ENCODE measurements around the gene TGOLN2.
A peak's percentile ranks its signal among the peaks of the same experiment; 100 is the strongest.
"Not testable (repeated sequence)": the region's sequence is repeated elsewhere in the genome, so short reads cannot be mapped to it uniquely, and the experiment has no call there.

Gene TGOLN2

GRCh38 chr2:85327822-85328617 lies at the start of gene TGOLN2:
Gene TGOLN2 (minus strand): TSS chr2:85327989. CDS start chr2:85327962, 27 bp downstream.
- Mint-ChIP-seq H3K27me3 (no peaks in the 10 kb centered on the region), H3K4me1 (peaks cover 59% of the 10 kb centered on the region), H3K27ac (ENCODE audit: low read depth) (peak within 1 kb of the TSS; percentile 98), H3K9me3 (no peaks in the 10 kb centered on the region), H3K36me3 (ENCODE audit: insufficient read depth) (peaks cover 56% of the 10 kb centered on the region), H3K4me3 (peak within 1 kb of the TSS; percentile 91)
- DNase-seq (ENCODE audit: low spot score in 2 of 2) (peak; percentile 85 to 89), ATAC-seq (replicated peaks; ENCODE audit: extremely low read depth, poor library complexity, severe bottlenecking) (peak; percentile 90)

- Mint-ChIP-seq H3K27me3 (no peaks in the 10 kb centered on the region), H3K27ac (ENCODE audit: low read depth) (peak overlapping the region; percentile 2), H3K4me3 (no peak overlapping the region), H3K36me3 (ENCODE audit: insufficient read depth) (peaks cover 16% of the 10 kb centered on the region), H3K9me3 (no peaks in the 10 kb centered on the region), H3K4me1 (no peaks in the 10 kb centered on the region)
- no peak for ATAC-seq (replicated peaks; ENCODE audit: extremely low read depth, poor library complexity, severe bottlenecking)
- DNase-seq (ENCODE audit: low spot score in 2 of 2): no peak
These were observed 49.3 kb upstream of the TGOLN2 start for GRCh38 chr2:85377083-85377482.

- Mint-ChIP-seq H3K4me3 (no peak overlapping the region), H3K4me1 (no peaks in the 10 kb centered on the region), H3K9me3 (no peaks in the 10 kb centered on the region), H3K36me3 (ENCODE audit: insufficient read depth) (peaks cover 16% of the 10 kb centered on the region), H3K27ac (ENCODE audit: low read depth) (no peak overlapping the region), H3K27me3 (no peaks in the 10 kb centered on the region)
- no peak for DNase-seq (ENCODE audit: low spot score in 2 of 2)
- no peak for ATAC-seq (replicated peaks; ENCODE audit: extremely low read depth, poor library complexity, severe bottlenecking)
These were observed 48.7 kb upstream of the TGOLN2 start for GRCh38 chr2:85376291-85377065.

- H3K4me3 Mint-ChIP-seq: no peak overlapping the region
- DNase-seq (ENCODE audit: low spot score in 2 of 2) (no peak), ATAC-seq (replicated peaks; ENCODE audit: extremely low read depth, poor library complexity, severe bottlenecking) (no peak)
- H3K9me3 Mint-ChIP-seq: no peaks in the 10 kb centered on the region
- H3K4me1 Mint-ChIP-seq: no peaks in the 10 kb centered on the region
- peaks cover 8% of the 10 kb centered on the region for H3K36me3 Mint-ChIP-seq (ENCODE audit: insufficient read depth)
- no peak overlapping the region for H3K27ac Mint-ChIP-seq (ENCODE audit: low read depth)
- no peaks in the 10 kb centered on the region for H3K27me3 Mint-ChIP-seq
These were observed 43.3 kb upstream of the TGOLN2 start for GRCh38 chr2:85371045-85371444.

GRCh38 chr2:85369500-85369899 lies 41.7 kb upstream of the TGOLN2 start:
- DNase-seq (ENCODE audit: low spot score in 2 of 2) (no peak), ATAC-seq (replicated peaks; ENCODE audit: extremely low read depth, poor library complexity, severe bottlenecking) (no peak)
- no peak overlapping the region for H3K4me3 Mint-ChIP-seq
- H3K4me1 Mint-ChIP-seq: no peaks in the 10 kb centered on the region
- H3K9me3 Mint-ChIP-seq: no peaks in the 10 kb centered on the region
- no peaks in the 10 kb centered on the region for H3K27me3 Mint-ChIP-seq
- H3K36me3 Mint-ChIP-seq (ENCODE audit: insufficient read depth): peaks cover 11% of the 10 kb centered on the region
- no peak overlapping the region for H3K27ac Mint-ChIP-seq (ENCODE audit: low read depth)

- H3K9me3 Mint-ChIP-seq: no peaks in the 10 kb centered on the region
- H3K36me3 Mint-ChIP-seq (ENCODE audit: insufficient read depth): peaks cover 11% of the 10 kb centered on the region
- no peak overlapping the region for H3K27ac Mint-ChIP-seq (ENCODE audit: low read depth)
- DNase-seq (ENCODE audit: low spot score in 2 of 2) (no peak), ATAC-seq (replicated peaks; ENCODE audit: extremely low read depth, poor library complexity, severe bottlenecking) (no peak)
- H3K4me3 Mint-ChIP-seq: no peak overlapping the region
- H3K4me1 Mint-ChIP-seq: no peaks in the 10 kb centered on the region
- H3K27me3 Mint-ChIP-seq: no peaks in the 10 kb centered on the region
These were observed 41.1 kb upstream of the TGOLN2 start for GRCh38 chr2:85368921-85369320.

GRCh38 chr2:85367180-85367579 lies 39.4 kb upstream of the TGOLN2 start:
- DNase-seq (ENCODE audit: low spot score in 2 of 2) (no peak), ATAC-seq (replicated peaks; ENCODE audit: extremely low read depth, poor library complexity, severe bottlenecking) (no peak)
- no peak overlapping the region for H3K27ac Mint-ChIP-seq (ENCODE audit: low read depth)
- peaks cover 16% of the 10 kb centered on the region for H3K36me3 Mint-ChIP-seq (ENCODE audit: insufficient read depth)
- no peak overlapping the region for H3K4me3 Mint-ChIP-seq
- no peaks in the 10 kb centered on the region for H3K4me1 Mint-ChIP-seq
- no peaks in the 10 kb centered on the region for H3K27me3 Mint-ChIP-seq
- H3K9me3 Mint-ChIP-seq: no peaks in the 10 kb centered on the region

GRCh38 chr2:85362653-85363387 lies 35.0 kb upstream of the TGOLN2 start:
- Mint-ChIP-seq H3K36me3 (ENCODE audit: insufficient read depth) (peaks cover 32% of the 10 kb centered on the region), H3K4me1 (peaks cover 11% of the 10 kb centered on the region)
- not testable (repeated sequence) for ATAC-seq (replicated peaks; ENCODE audit: extremely low read depth, poor library complexity, severe bottlenecking); DNase-seq (ENCODE audit: low spot score in 2 of 2); H3K27ac Mint-ChIP-seq (ENCODE audit: low read depth); H3K27me3 Mint-ChIP-seq; H3K9me3 Mint-ChIP-seq; H3K4me3 Mint-ChIP-seq

GRCh38 chr2:85357736-85358135 lies 29.9 kb upstream of the TGOLN2 start:
- Mint-ChIP-seq H3K27me3 (no peaks in the 10 kb centered on the region), H3K9me3 (no peaks in the 10 kb centered on the region), H3K4me3 (no peak overlapping the region), H3K4me1 (peaks cover 43% of the 10 kb centered on the region), H3K27ac (ENCODE audit: low read depth) (no peak overlapping the region), H3K36me3 (ENCODE audit: insufficient read depth) (peaks cover 48% of the 10 kb centered on the region)
- ATAC-seq (replicated peaks; ENCODE audit: extremely low read depth, poor library complexity, severe bottlenecking) (no peak), DNase-seq (ENCODE audit: low spot score in 2 of 2) (no peak)

GRCh38 chr2:85356186-85356585 lies 28.4 kb upstream of the TGOLN2 start:
- no peaks in the 10 kb centered on the region for H3K27me3 Mint-ChIP-seq
- H3K27ac Mint-ChIP-seq (ENCODE audit: low read depth): no peak overlapping the region
- H3K4me3 Mint-ChIP-seq: no peak overlapping the region
- ATAC-seq (replicated peaks; ENCODE audit: extremely low read depth, poor library complexity, severe bottlenecking) (no peak), DNase-seq (ENCODE audit: low spot score in 2 of 2) (no peak)
- H3K9me3 Mint-ChIP-seq: no peaks in the 10 kb centered on the region
- peaks cover 46% of the 10 kb centered on the region for H3K4me1 Mint-ChIP-seq
- H3K36me3 Mint-ChIP-seq (ENCODE audit: insufficient read depth): peaks cover 38% of the 10 kb centered on the region

GRCh38 chr2:85355521-85355920 lies 27.7 kb upstream of the TGOLN2 start:
- Mint-ChIP-seq H3K4me1 (peaks cover 52% of the 10 kb centered on the region), H3K36me3 (ENCODE audit: insufficient read depth) (peaks cover 38% of the 10 kb centered on the region)

GRCh38 chr2:85355073-85355410 lies 27.3 kb upstream of the TGOLN2 start:
- DNase-seq (ENCODE audit: low spot score in 2 of 2): no peak
- H3K27ac Mint-ChIP-seq (ENCODE audit: low read depth): peak overlapping the region; percentile 97
- H3K27me3 Mint-ChIP-seq: no peaks in the 10 kb centered on the region
- peaks cover 42% of the 10 kb centered on the region for H3K36me3 Mint-ChIP-seq (ENCODE audit: insufficient read depth)
- peaks cover 54% of the 10 kb centered on the region for H3K4me1 Mint-ChIP-seq
- peak; percentile 10 for ATAC-seq (replicated peaks; ENCODE audit: extremely low read depth, poor library complexity, severe bottlenecking)
- H3K9me3 Mint-ChIP-seq: no peaks in the 10 kb centered on the region
- H3K4me3 Mint-ChIP-seq: peak overlapping the region; percentile 92

More at GRCh38 chr2:85355521-85355920, 27.7 kb upstream of the TGOLN2 start:
- peak overlapping the region; percentile 92 for H3K4me3 Mint-ChIP-seq
- H3K9me3 Mint-ChIP-seq: no peaks in the 10 kb centered on the region
- H3K27me3 Mint-ChIP-seq: no peaks in the 10 kb centered on the region
- no peak for DNase-seq (ENCODE audit: low spot score in 2 of 2)
- peak overlapping the region; percentile 97 for H3K27ac Mint-ChIP-seq (ENCODE audit: low read depth)
- ATAC-seq (replicated peaks; ENCODE audit: extremely low read depth, poor library complexity, severe bottlenecking): no peak
